Pancreas (tissue), 10 donors: Measurements from ENCODE around the gene MGMT. TPM values are rescaled to one million over a fixed set of nuclear protein-coding genes. Genes with fewer than 3 reads are reported as not detected.

Experiments
- ATAC-seq, 4 donors: fragments of 200-7000 bp; cut with Tn5 transposase; one replicate each; pipeline versions ENCODE4 v1.8.0 to v1.9.1; 2020; ENCODE audit warnings: mild to moderate bottlenecking in 4 of 4, moderate library complexity in 4 of 4
- DNase-seq, 6 donors: peaks; one replicate each; pipeline ENCODE4 v3.0.0-alpha.2; 2020
- FAIRE-seq: peaks from 2 replicates; lab custom pipeline; 2012; peaks lifted over from hg19 to GRCh38; lab: Jason Lieb, UNC
- H3K27ac ChIP-seq, 4 donors: fragments of 200-600 bp; sonication (generic); 1 replicate in 3 of 4; 2 replicates in 1 of 4; pipeline versions ENCODE4 v1.5.0 to v1.8.0; 2020
- H3K27me3 ChIP-seq, 4 donors: fragments of 200-600 bp; one replicate each; pipeline ENCODE4 v1.8.0; 2021
- H3K36me3 ChIP-seq, 3 donors: fragments of 200-600 bp; sonication (generic) in 1 of 3; one replicate each; pipeline versions ENCODE4 v1.5.0 to v1.8.0; 2020 to 2021
- H3K4me1 ChIP-seq, 3 donors: fragments of 200-600 bp; one replicate each; pipeline ENCODE4 v1.8.0; 2021
- H3K4me3 ChIP-seq, 4 donors: fragments of 200-600 bp; sonication (generic) in 2 of 4; one replicate each; pipeline versions ENCODE4 v1.5.0 to v1.8.0; 2020 to 2021
- H3K9me3 ChIP-seq, 4 donors: fragments of 200-600 bp; one replicate each; pipeline ENCODE4 v1.8.0; 2021
- CTCF ChIP-seq, 4 donors: fragments of 200-600 bp; sonication (generic) in 3 of 4; IDR thresholded peaks; one replicate each; pipeline versions ENCODE4 v1.5.0 to v1.8.0; 2021; ENCODE audit warnings: antibody characterized with exemption in 4 of 4
- WGBS, 2 donors: extraction: QIAGEN DNeasy Blood & Tissue Kit; methylation state at CpG; one replicate each; pipeline ENCODE4 v1.1.7; 2013; 5-methylcytosine and 5-hydroxymethylcytosine counted together
- intact Hi-C, 3 donors: fragments of 100-400 bp; cut with DNase I; formaldehyde crosslinking; loops; one replicate each; pipeline versions ENCODE4 v1.11.1 to v1.14.2; 2022
- polyA plus RNA-seq, 2 donors: library from polyadenylated mRNA; stranded (reverse); fragments of 200-250 nt; gene quantifications; one replicate each; pipeline ENCODE4 v1.2.3, GENCODE V29; 2013
- total RNA-seq, 6 donors: library from RNA; stranded (reverse); fragmentation: NEBNext Ultra II Directional in 4 of 6; extraction: Animal tissue kit (Norgen Biotek cat#: 25700) in 4 of 6; gene quantifications; one replicate each; pipeline versions ENCODE4 v1.2.1 to v1.2.4, GENCODE V29; 2021 to 2023
- donor health status: healthy with polysubstance abuse.
- donor health status: DM: no; HTN: no; CAD: no; lungs with moderate emphysema.
- donor health status: DM: no; HTN: no; CAD: no.
- donor health status: control.
- donor health status: control.
- donor health status: Bipolar disorder and iron deficiency.
- donor health status: DM: yes; HTN: yes; CAD: no.
- donor health status: DM: no; HTN: no; CAD: no.
- donor health status: DM: no; HTN: no; CAD: no.
- donor health status: DM: yes; HTN: yes; CAD: no.

Gene MGMT
- total and polyA plus RNA-seq, 8 donors, result 9.1 to 18.6 (median 12.0) TPM

- no peaks in the 10 kb centered on the region for H3K4me1 ChIP-seq
- TF ChIP-seq CTCF (IDR thresholded peaks at IDR 0.05), result no peak
Measured at GRCh38 chr10:129656642-129657041, 189.6 kb downstream of the MGMT start.

GRCh38 chr10:129657297-129658017 lies 190.4 kb downstream of the MGMT start:
- no peaks in the 10 kb centered on the region for H3K36me3 ChIP-seq
- no peaks in the 10 kb centered on the region for H3K4me1 ChIP-seq
- ATAC-seq, result no peak
- H3K9me3 ChIP-seq, result no peaks in the 10 kb centered on the region
- intact Hi-C loops, result no loop called here
- no peaks in the 10 kb centered on the region for H3K27me3 ChIP-seq
- H3K27ac ChIP-seq, result no peak overlapping the region
- no peak overlapping the region for H3K4me3 ChIP-seq
- no peak for TF ChIP-seq CTCF (IDR thresholded peaks at IDR 0.05)
- no peak for DNase-seq
- FAIRE-seq, result no peak
- WGBS, 2 donors, result 88 to 96% methylated on average over 6 to 8 of the region's 8 CpGs

More at GRCh38 chr10:129656642-129657041, 189.6 kb downstream of the MGMT start:
- DNase-seq, result no peak
- no peak for FAIRE-seq
- Histone ChIP-seq H3K4me3 (no peak overlapping the region), H3K9me3 (no peaks in the 10 kb centered on the region), H3K27ac (no peak overlapping the region), H3K36me3 (no peaks in the 10 kb centered on the region), H3K27me3 (no peaks in the 10 kb centered on the region)
- intact Hi-C loops, result no loop called here
- 82 to 84% methylated on average over 7 of the region's 7 CpGs for WGBS, 2 donors
- ATAC-seq, result no peak

- no peaks in the 10 kb centered on the region for H3K9me3 ChIP-seq
- no peaks in the 10 kb centered on the region for H3K36me3 ChIP-seq
- H3K4me1 ChIP-seq, result no peaks in the 10 kb centered on the region
- TF ChIP-seq CTCF (IDR thresholded peaks at IDR 0.05), result no peak
- DNase-seq (no peak), ATAC-seq (no peak), FAIRE-seq (no peak)
- H3K4me3 ChIP-seq, result no peak overlapping the region
- intact Hi-C loops, result no loop called here
- H3K27me3 ChIP-seq, result no peaks in the 10 kb centered on the region
- 91 to 93% methylated on average over 9 of the region's 9 CpGs for WGBS, 2 donors
- no peak overlapping the region for H3K27ac ChIP-seq
Measured at GRCh38 chr10:129658376-129659072, 191.5 kb downstream of the MGMT start.

GRCh38 chr10:129659508-129660268 lies 192.6 kb downstream of the MGMT start:
- 76 to 84% methylated on average over 14 of the region's 14 CpGs for WGBS, 2 donors
- Histone ChIP-seq H3K27me3 (no peaks in the 10 kb centered on the region), H3K27ac (no peak overlapping the region), H3K4me3 (peak overlapping the region in 1 of 4 donors; percentile 1), H3K9me3 (no peaks in the 10 kb centered on the region), H3K4me1 (no peaks in the 10 kb centered on the region), H3K36me3 (no peaks in the 10 kb centered on the region)
- intact Hi-C loops, result no loop called here
- DNase-seq (no peak), FAIRE-seq (no peak), ATAC-seq (peak in 2 of 4 donors; percentile 34 to 40)
- TF ChIP-seq CTCF (IDR thresholded peaks at IDR 0.05), result no peak
